Measurements from ENCODE around the gene MAPK6. TPM values are rescaled to one million over a fixed set of nuclear protein-coding genes. Genes with fewer than 3 reads are reported as not detected.

Gene MAPK6
- total RNA-seq, 1 donor, result 74.9 TPM

- TF ChIP-seq CTCF (IDR thresholded peaks at IDR 0.05; ENCODE audit: insufficient read depth, low read length), result no peak
- no peak overlapping the region for H3K4me3 ChIP-seq (ENCODE audit: low read depth, low read length)
- no peak for DNase-seq (ENCODE audit: low read depth)
Observed at GRCh38 chr15:52105846-52106245, 86.8 kb downstream of the MAPK6 start.

GRCh38 chr15:52106641-52107040 lies 87.6 kb downstream of the MAPK6 start:
- no peak overlapping the region for H3K4me3 ChIP-seq (ENCODE audit: low read depth, low read length)
- no peak for TF ChIP-seq CTCF (IDR thresholded peaks at IDR 0.05; ENCODE audit: insufficient read depth, low read length)

GRCh38 chr15:52107238-52107637 lies 88.2 kb downstream of the MAPK6 start:
- H3K4me3 ChIP-seq (ENCODE audit: low read depth, low read length), result no peak overlapping the region
- TF ChIP-seq CTCF (IDR thresholded peaks at IDR 0.05; ENCODE audit: insufficient read depth, low read length), result no peak

More at GRCh38 chr15:52106641-52107040, 87.6 kb downstream of the MAPK6 start:
- DNase-seq (ENCODE audit: low read depth), result no peak

GRCh38 chr15:52109559-52110451 lies 90.8 kb downstream of the MAPK6 start:
- no peak for TF ChIP-seq CTCF (IDR thresholded peaks at IDR 0.05; ENCODE audit: insufficient read depth, low read length)
- no peak for DNase-seq (ENCODE audit: low read depth)
- H3K4me3 ChIP-seq (ENCODE audit: low read depth, low read length), result no peak overlapping the region

More at GRCh38 chr15:52107238-52107637, 88.2 kb downstream of the MAPK6 start:
- no peak for DNase-seq (ENCODE audit: low read depth)

- no peak overlapping the region for H3K4me3 ChIP-seq (ENCODE audit: low read depth, low read length)
- no peak for DNase-seq (ENCODE audit: low read depth)
- no peak for TF ChIP-seq CTCF (IDR thresholded peaks at IDR 0.05; ENCODE audit: insufficient read depth, low read length)
Observed at GRCh38 chr15:52111517-52112202, 92.6 kb downstream of the MAPK6 start.

- no peak for DNase-seq (ENCODE audit: low read depth)
Observed at GRCh38 chr15:52112203-52112750, 93.3 kb downstream of the MAPK6 start.

More at GRCh38 chr15:52112203-52112750, 93.3 kb downstream of the MAPK6 start:
- peak; percentile 5 for TF ChIP-seq CTCF (IDR thresholded peaks at IDR 0.05; ENCODE audit: insufficient read depth, low read length)
- peak overlapping the region; percentile 35 for H3K4me3 ChIP-seq (ENCODE audit: low read depth, low read length)
